GM12892 (cell line): ENCODE results near the gene LHFPL2.

Experiments
- POLR2A ChIP-seq: IDR thresholded peaks from 2 replicates; pipeline ENCODE4 v1.6.1; 2011; ENCODE audit warnings: low read depth, low read length, control low read depth
- POLR2AphosphoS5 ChIP-seq: IDR thresholded peaks from 2 replicates; pipeline ENCODE4 v1.6.1; 2011; ENCODE audit warnings: low read depth, low read length, control low read depth
- TAF1 ChIP-seq: IDR thresholded peaks from 2 replicates; pipeline ENCODE4 v1.6.1; 2011; ENCODE audit warnings: low read depth, mild to moderate bottlenecking, control low read depth, low read length, borderline replicate concordance

GRCh38 chr5:78647351-78647818 is 1.2 kb downstream of the LHFPL2 start:
- no peak for TF ChIP-seq POLR2AphosphoS5
- no peak for TF ChIP-seq POLR2A
- no peak for TF ChIP-seq TAF1
